ENCODE data around the gene KIF1C. TPM values are rescaled to one million over a fixed set of nuclear protein-coding genes. Genes with fewer than 3 reads are reported as not detected.

Gene KIF1C
- total RNA-seq, 1 experiment from 2014 or later: 85.6 TPM

DNA sequence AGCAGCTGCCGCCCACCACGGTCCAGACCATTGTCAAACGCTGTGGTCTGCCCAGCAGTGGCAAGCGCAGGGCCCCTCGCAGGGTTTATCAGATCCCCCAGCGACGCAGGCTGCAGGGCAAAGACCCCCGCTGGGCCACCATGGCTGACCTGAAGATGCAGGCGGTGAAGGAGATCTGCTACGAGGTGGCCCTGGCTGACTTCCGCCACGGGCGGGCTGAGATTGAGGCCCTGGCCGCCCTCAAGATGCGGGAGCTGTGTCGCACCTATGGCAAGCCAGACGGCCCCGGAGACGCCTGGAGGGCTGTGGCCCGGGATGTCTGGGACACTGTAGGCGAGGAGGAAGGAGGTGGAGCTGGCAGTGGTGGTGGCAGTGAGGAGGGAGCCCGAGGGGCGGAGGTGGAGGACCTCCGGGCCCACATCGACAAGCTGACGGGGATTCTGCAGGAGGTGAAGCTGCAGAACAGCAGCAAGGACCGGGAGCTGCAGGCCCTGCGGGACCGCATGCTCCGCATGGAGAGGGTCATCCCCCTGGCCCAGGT lies 24.5 kb downstream of the KIF1C start:
- DNase-seq: no peak
- no CpG with 5 or more reads among the region's 30 CpGs for WGBS (ENCODE audit: extremely low coverage, insufficient read length, low lambda C conversion rate)
- no peak overlapping the region for H2BK120ac ChIP-seq (ENCODE audit: low read depth, low read length, poor library complexity, severe bottlenecking)
- no peak overlapping the region for H4K5ac ChIP-seq (ENCODE audit: insufficient read length, low read depth, low read length)
- no peak overlapping the region for H2AK5ac ChIP-seq (ENCODE audit: insufficient read length, low read length)
- H2BK12ac ChIP-seq (ENCODE audit: insufficient read length, low read depth, low read length): no peak overlapping the region
- H3K27ac ChIP-seq (ENCODE audit: insufficient read length, low read depth, low read length): no peak overlapping the region
- no peak overlapping the region for H3K27ac Mint-ChIP-seq
- no peaks in the 10 kb centered on the region for H3K79me2 ChIP-seq (ENCODE audit: insufficient read depth, low read length)
- no peak overlapping the region for H3K14ac ChIP-seq (ENCODE audit: insufficient read depth, low read length)
- no peaks in the 10 kb centered on the region for H3K9me3 Mint-ChIP-seq
- no peaks in the 10 kb centered on the region for H3K23me2 ChIP-seq (ENCODE audit: insufficient read length, low read depth, low read length, poor library complexity, severe bottlenecking)
- no peak overlapping the region for H3T11ph ChIP-seq (ENCODE audit: low read length)
- H3K4ac ChIP-seq (ENCODE audit: low read depth, low read length): no peak overlapping the region
- H3K27me3 Mint-ChIP-seq (ENCODE audit: low read depth): no peaks in the 10 kb centered on the region
- no peaks in the 10 kb centered on the region for H4K20me1 ChIP-seq (ENCODE audit: control insufficient read depth, insufficient read depth, insufficient read length)
- no peak overlapping the region for H3K56ac ChIP-seq (ENCODE audit: insufficient read length, low read depth, low read length)
- no peaks in the 10 kb centered on the region for H3K4me1 Mint-ChIP-seq
- TF ChIP-seq, protein P1, sequence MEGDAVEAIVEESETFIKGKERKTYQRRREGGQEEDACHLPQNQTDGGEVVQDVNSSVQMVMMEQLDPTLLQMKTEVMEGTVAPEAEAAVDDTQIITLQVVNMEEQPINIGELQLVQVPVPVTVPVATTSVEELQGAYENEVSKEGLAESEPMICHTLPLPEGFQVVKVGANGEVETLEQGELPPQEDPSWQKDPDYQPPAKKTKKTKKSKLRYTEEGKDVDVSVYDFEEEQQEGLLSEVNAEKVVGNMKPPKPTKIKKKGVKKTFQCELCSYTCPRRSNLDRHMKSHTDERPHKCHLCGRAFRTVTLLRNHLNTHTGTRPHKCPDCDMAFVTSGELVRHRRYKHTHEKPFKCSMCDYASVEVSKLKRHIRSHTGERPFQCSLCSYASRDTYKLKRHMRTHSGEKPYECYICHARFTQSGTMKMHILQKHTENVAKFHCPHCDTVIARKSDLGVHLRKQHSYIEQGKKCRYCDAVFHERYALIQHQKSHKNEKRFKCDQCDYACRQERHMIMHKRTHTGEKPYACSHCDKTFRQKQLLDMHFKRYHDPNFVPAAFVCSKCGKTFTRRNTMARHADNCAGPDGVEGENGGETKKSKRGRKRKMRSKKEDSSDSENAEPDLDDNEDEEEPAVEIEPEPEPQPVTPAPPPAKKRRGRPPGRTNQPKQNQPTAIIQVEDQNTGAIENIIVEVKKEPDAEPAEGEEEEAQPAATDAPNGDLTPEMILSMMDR (conservative IDR thresholded peaks at IDR 0.05): no peak
- no peak overlapping the region for H2BK20ac ChIP-seq (ENCODE audit: low read depth, low read length, poor library complexity, severe bottlenecking)
- H4K8ac ChIP-seq (replicated peaks; ENCODE audit: insufficient read length, low read depth, low read length): no peak overlapping the region
- H2BK5ac ChIP-seq (ENCODE audit: insufficient read length, low read length): no peak overlapping the region
- H2BK15ac ChIP-seq (ENCODE audit: low read depth, low read length): no peak overlapping the region
- H3K4me2 ChIP-seq (ENCODE audit: insufficient read depth, insufficient read length, low read length): no peak overlapping the region
- no peaks in the 10 kb centered on the region for H3K79me1 ChIP-seq (ENCODE audit: insufficient read depth, low read depth, low read length, poor library complexity, severe bottlenecking)
- H3K23ac ChIP-seq (ENCODE audit: insufficient read length, low read depth, low read length): no peak overlapping the region
- no peak overlapping the region for H3K4me3 Mint-ChIP-seq
- peaks cover 29 to 65% (median 58%) of the 10 kb centered on the region in 3 experiments for H3K36me3 Mint-ChIP-seq (ENCODE audit: insufficient read depth in 1 of 3, low read depth in 3 of 3)
- no peak overlapping the region for H3K18ac ChIP-seq (ENCODE audit: insufficient read length, low read depth, low read length)
- H4K91ac ChIP-seq (ENCODE audit: insufficient read length, low read depth, low read length): no peak overlapping the region
- no peaks in the 10 kb centered on the region for H3K4me1 ChIP-seq (ENCODE audit: insufficient read depth, low read length)
- H2AFZ ChIP-seq (ENCODE audit: low read length): no peak overlapping the region
- H3K9ac ChIP-seq (ENCODE audit: extremely low read depth, insufficient read length, low read length): no peak overlapping the region
- H3K27me3 ChIP-seq (ENCODE audit: insufficient read depth, low read length): no peaks in the 10 kb centered on the region
- H3K9me3 ChIP-seq (ENCODE audit: control insufficient read depth, low read depth, low read length): no peaks in the 10 kb centered on the region

All from H9 (cell line).